EL (cell line): ENCODE results near the gene TMEM219.
A peak's percentile ranks its signal among the peaks of the same experiment; 100 is the strongest.
"Not testable (repeated sequence)": the region's sequence is repeated elsewhere in the genome, so short reads cannot be mapped to it uniquely, and the experiment has no call there.

Experiments
- DNase-seq: peaks from one replicate; pipeline ENCODE4 v3.0.0-alpha.2; 2016

TMEM219 gene, protein sequence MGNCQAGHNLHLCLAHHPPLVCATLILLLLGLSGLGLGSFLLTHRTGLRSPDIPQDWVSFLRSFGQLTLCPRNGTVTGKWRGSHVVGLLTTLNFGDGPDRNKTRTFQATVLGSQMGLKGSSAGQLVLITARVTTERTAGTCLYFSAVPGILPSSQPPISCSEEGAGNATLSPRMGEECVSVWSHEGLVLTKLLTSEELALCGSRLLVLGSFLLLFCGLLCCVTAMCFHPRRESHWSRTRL

GRCh38 chr16:29961479-29962343 lies at the start of gene TMEM219:
Gene TMEM219, plus strand, starts transcription at chr16:29962079. Its CDS starts 1,065 bp downstream, at chr16:29963144.
- peak; percentile 92 for DNase-seq

GRCh38 chr16:29912087-29912486 lies 49.8 kb upstream of the TMEM219 start:
- no peak for DNase-seq

DNA sequence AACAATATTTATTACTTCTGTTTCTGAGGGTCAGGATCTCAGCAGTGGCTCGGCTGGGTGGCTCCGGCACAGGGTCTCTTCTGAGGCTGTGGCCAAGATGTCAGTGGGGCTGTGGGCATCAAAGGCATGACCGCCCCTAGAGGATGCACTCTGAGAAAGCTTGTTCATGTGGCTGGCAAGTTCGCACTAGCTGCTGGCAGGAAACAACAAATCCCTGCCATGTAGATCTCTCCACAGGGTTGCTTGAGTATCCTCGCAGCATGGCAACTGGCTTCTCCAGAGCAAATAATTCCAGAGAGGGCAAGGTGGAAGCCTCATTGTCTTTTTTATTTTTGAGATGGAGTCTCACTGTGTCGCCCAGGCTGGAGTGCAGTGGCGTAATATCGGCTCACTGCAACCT lies 48.4 kb upstream of the TMEM219 start:
- no peak for DNase-seq

GRCh38 chr16:29915590-29916247 lies 46.2 kb upstream of the TMEM219 start:
- peak; percentile 55 for DNase-seq

- DNase-seq: no peak
Observed at GRCh38 chr16:29916979-29917378, 44.9 kb upstream of the TMEM219 start.

- DNase-seq: no peak
Observed at GRCh38 chr16:29920288-29921033, 41.4 kb upstream of the TMEM219 start.

DNA sequence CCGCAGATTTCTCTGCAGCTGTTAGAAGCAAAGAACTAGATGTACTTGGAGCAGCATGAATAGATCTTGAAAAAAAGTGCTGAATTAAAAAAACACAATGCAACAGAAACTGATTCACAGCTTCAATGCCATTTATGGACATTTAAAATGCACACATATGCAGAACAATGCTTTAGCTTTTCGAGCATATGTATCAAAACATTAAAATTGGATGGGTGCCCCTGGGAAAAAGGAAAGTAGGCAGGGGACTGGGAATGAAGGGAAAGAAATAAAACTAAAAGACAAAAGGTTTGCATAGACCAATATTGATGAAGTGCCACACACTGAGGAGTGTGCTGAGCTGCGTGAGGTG lies 40.9 kb upstream of the TMEM219 start:
- DNase-seq: no peak

GRCh38 chr16:29922326-29922725 lies 39.6 kb upstream of the TMEM219 start:
- no peak for DNase-seq

- no peak for DNase-seq
Observed at GRCh38 chr16:29922986-29923501, 38.8 kb upstream of the TMEM219 start.

DNA sequence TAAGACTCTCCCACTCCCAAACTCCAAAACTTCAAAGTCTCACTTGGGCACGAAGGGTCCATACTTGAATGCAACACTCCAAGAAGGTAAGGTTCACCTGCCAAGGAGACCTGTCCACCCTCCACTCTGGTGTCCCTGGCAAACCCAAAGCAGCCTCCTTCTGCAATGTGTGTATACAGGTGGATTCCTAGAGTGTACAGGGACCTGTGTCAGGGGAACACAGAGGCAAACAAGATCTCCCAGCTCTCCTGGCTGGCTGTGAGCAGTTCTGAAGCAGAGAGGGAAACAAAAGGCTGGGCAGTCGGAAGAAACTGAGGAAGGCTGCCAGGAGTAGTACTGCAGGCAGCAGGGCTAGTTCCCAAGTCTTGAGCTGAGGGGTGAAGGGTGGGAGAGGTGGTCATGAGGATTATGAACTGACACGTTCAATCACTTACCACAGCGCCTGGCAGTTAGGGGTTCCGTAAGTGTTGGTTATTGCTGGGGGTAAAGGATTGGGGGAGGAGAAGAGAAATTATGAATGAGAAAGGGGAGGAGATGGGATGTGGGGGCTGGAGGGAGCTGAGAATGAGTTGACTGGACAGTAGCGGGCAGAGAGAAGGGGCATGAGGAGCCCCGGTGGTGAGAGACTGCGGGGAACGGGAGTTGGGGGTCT lies 36.6 kb upstream of the TMEM219 start:
- peak; percentile 12 for DNase-seq

DNA sequence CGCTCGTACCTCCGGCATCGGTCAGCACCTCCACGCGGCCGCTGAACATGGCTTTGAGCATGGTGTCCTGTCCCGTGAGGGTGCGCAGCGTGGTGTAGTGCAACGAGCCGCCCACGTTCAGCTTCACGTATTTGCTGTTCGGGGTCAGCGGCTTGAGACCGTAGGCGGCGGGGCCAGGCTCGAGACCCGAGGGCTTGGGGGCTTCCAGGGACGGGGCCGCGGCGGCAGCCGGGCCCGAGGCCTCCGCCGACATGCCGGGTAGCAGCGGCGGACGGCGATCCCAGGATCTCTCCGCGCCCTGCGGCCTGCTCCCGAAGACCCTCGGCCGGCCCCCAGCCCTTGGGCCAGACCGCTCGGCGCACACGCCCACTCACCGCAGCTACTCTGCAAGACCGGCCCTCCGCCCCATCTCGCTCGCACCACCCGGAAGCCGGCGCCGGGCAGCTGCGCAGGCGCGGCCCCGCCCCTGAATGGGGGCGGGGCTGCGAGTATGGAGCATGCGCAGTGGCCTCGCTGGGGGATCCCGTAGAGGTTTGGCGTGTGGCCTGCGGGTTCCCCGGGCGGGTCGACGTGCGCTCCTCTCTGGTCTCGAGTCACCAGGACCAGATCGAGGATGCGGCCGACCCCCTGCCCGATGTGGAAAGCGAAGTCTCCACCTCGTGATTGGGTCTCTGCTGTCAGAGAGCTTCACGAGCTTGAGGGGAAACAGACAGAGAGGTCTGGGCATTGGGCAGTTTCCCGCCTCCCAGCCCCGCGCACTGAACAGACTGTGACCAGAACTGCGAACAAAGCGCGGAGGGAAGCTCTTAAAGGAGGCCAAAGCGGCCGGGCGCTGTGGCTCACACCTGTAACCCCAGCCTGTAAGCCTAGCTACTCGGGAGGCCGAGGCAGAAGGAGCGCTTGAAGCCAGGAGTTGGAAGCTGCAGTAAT lies 35.8 kb upstream of the TMEM219 start, which contains the start of gene KCTD13:
TSS of gene KCTD13 (minus strand) at position 446 of the 930 bp plus-strand sequence. CDS start at position 253, 193 bp downstream.
- DNase-seq: peak; percentile 84

- DNase-seq: peak; percentile 49
Observed at GRCh38 chr16:29926711-29927052, 35.2 kb upstream of the TMEM219 start.

DNA sequence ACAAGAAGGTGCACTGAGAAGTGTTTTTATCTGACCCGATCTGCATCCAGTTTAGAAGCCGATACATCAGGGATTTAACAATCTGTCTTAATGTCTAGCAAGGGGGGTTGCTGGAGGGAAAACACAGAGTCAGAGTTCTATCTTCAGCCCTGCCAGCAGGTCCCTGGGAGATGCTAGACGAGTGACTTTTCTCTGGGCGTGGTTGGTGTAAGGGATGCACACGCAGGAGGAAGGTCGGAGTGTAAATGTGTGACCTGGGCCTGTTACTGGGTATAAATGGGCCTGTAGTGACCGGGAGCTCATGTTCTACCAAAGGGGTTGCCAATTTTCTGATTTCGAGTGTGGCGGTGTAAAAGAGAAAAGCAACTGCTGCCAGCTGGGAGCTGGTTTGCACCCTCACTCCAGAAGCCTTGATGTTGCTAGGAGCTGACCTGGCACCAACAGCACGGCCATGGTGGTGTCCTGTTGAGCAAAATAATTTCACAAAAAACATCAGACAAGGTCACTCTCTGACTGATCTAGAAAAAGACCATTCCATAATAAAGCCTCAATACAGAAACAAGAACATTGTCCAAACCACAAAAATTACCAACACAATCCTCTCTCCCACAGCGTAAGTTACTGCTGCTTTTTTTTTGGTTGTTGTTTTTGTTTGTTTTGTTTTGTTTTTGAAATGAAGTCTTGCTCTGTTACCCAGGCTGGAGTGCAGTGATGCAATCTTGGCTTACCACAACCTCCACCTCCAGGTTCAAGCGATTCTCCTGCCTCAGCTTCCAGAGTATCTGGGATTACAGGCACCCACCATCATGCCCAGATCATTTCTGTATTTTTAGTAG lies 34.6 kb upstream of the TMEM219 start:
- DNase-seq: no peak

GRCh38 chr16:29931750-29932149 lies 30.1 kb upstream of the TMEM219 start:
- not testable (repeated sequence) for DNase-seq

- DNase-seq: no peak
Observed at GRCh38 chr16:29940656-29941055, 21.2 kb upstream of the TMEM219 start.

GRCh38 chr16:29943846-29944799 lies 17.8 kb upstream of the TMEM219 start:
- peak; percentile 98 for DNase-seq

DNA sequence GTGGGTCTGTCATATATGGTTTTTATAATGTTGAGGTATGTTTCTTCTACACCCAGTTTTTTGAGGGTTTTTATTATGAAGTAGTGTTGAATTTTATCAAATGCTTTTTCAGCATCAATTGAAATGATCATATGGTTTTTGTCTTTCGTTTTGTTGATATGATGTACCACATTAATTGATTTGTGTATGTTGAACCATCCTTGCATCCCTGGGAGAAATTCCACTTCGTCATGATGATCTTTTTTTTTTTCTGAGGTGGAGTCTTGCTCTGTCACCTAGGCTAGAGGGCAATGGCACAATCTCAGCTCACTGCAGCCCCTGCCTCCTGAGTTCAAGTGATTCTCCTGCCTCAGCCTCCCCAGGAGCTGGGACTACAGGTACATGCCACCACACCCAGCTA lies 14.0 kb upstream of the TMEM219 start:
- no peak for DNase-seq

DNA sequence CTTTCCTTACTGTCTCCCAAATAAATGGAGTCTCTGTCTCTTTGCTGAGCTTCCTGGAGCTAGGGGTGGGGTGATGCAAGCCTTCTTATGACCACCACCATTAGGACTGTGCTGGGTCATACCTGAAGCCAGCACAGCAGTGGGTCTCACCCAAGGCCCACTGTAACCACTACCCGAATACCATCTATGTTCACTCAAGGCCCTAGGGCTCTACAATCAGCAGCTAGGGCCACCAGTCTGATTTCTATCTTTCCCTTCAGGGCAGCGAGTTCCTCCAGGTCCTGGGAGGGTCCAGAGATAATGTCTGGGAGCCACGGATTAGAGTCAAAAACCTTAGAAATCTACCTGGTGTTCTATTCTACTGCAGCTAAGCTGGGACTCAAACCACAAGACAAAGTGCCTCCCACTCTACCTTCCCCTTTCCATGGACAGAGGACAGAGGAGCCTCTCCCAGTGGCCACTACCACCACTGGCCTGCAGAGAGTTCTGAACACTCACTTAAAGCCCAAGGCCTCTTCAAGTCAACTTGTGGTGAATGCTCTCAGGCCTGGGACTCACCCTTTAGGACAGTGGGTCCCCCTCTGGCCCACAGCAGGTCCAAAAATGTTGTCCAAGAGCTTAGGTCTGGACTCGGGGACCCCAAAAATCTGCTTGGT lies 10.9 kb upstream of the TMEM219 start:
- DNase-seq: no peak
